Prostate gland (tissue), 2 donors: ENCODE results near the gene BTBD7.

Source experiments
- CTCF ChIP-seq, 4 experiments: fragments of 200-600 bp in 2 of 4; fragments of 450-650 bp in 2 of 4; sonication (generic) in 2 of 4; IDR thresholded peaks; 1 replicate in 3 of 4; 2 replicates in 1 of 4; pipeline ENCODE4 v1.5.1; 2016 to 2019; ENCODE audit warnings: antibody characterized with exemption in 4 of 4, mild to moderate bottlenecking in 2 of 4, moderate library complexity in 2 of 4
- POLR2A ChIP-seq: fragments of 450-650 bp; IDR thresholded peaks from one replicate; pipeline ENCODE4 v1.6.1; 2016; ENCODE audit warnings: antibody characterized with exemption, mild to moderate bottlenecking

- no peak for TF ChIP-seq CTCF (IDR thresholded peaks at IDR 0.05)
- no peak for TF ChIP-seq POLR2A
Measured at GRCh38 chr14:93266127-93266526, 66.7 kb downstream of the BTBD7 start.
